ENCODE data around the gene LMX1B. TPM values are rescaled to one million over a fixed set of nuclear protein-coding genes. Genes with fewer than 3 reads are reported as not detected.

LMX1B gene
- total and polyA plus RNA-seq, 2 of the 4 experiments (the other 2 are of a cell fraction), result not detected

- TF ChIP-seq RCOR1 (IDR thresholded peaks at IDR 0.05; ENCODE audit: insufficient replicate concordance, low read length), result no peak
Measured at GRCh38 chr9:126745574-126746411, 132.1 kb downstream of the LMX1B start (continued).

Other genes with a start within 250 kb of the LMX1B start
- 12.2 and 15.1 TPM in 2 replicates for gene ZBTB43, start 191.1 kb downstream of the LMX1B start, total RNA-seq (2012; rRNA removed)
- gene ZBTB43, start 191.1 kb downstream of the LMX1B start, polyA plus RNA-seq (2012; rRNA removed), result 4.1 and 4.5 TPM in 2 replicates
- 2.7 and 3.9 TPM in 2 replicates for gene ZBTB34, start 246.7 kb downstream of the LMX1B start, total RNA-seq (2012; rRNA removed)
- 2.8 and 3.1 TPM in 2 replicates for gene ZBTB34, start 246.7 kb downstream of the LMX1B start, polyA plus RNA-seq (2012; rRNA removed)

All from IMR-90 (cell line).